DMS 273 treated with DMSO at 0.1 percent for 48 hours (cell line): ENCODE results near the gene CLCN4.

ENCODE experiments used
- DNase-seq: peaks from one replicate; lab custom pipeline; 2025; lab: John Stamatoyannopoulos, UW

Gene CLCN4

DNA sequence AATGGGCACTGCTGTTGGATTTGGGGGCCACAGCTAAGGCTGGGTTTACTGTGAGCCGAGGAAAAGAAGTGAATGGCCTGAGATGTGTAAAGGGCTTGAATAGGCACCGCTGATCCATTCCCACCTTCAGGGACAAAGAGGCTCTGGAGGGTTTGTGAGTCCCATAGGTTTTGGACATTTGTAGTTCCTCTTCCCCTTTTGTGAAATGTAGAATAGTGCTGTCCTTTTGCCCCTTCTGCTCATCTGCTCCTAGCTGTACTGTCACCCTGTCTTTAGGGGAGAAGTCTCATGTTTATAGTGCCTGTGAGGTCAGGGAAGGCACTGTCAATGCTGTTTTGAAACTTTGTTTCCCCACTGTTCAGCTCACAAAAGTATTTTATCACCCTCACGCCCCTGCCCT lies 26.4 kb upstream of the CLCN4 start:
- DNase-seq: no peak

DNA sequence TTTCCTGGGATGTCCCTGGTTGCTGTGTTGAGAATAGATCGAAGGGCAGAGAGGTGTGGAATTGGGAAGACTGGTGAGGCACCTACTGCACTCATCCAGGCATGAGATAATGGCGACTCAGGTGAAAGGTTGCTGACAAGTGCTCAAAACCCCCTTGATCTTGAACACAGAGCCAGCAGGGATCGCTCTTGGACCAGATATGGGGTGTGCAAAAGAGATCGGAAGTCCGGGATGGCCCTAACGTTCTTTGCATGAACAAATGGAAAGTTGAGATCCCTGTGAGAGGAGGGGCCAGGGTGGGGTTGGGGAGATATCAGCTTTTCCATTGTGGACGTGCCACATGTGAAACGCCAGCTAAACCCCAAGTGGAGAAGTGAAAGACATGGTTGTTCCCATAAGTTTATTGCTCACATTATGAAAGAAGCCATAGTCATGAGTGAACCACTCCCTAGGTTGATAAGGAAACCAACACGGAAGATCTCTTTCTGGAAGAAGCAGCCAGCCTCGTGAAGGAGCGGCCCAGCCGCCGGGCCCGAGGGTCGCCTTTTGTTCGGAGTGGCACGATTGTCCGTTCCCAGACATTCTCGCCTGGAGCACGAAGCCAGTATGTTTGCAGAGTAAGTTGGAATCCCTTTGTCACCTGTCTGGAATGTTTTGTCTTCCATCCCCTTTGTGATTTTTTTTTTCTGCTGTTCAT lies 22.6 kb upstream of the CLCN4 start:
- no peak for DNase-seq

DNA sequence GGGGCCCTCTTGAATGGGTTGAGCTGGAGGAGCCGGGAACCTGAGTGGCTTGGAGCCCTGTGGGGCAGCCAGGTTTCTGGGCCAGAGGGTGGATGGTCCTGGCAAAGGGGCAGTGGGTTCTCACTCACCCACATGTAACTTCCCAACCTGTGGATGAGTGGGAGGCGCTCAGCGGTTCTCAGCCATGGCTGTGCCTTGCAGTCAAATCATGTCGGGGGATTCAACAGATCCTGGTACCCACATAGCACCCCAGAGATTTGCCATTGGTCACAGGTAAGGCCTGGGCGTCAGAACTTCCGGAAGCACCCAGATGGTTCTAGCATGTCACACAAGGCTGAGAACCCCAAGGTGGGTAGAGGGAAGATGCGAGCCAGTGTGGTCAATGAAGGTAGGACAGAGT lies 21.9 kb upstream of the CLCN4 start:
- no peak for DNase-seq

DNA sequence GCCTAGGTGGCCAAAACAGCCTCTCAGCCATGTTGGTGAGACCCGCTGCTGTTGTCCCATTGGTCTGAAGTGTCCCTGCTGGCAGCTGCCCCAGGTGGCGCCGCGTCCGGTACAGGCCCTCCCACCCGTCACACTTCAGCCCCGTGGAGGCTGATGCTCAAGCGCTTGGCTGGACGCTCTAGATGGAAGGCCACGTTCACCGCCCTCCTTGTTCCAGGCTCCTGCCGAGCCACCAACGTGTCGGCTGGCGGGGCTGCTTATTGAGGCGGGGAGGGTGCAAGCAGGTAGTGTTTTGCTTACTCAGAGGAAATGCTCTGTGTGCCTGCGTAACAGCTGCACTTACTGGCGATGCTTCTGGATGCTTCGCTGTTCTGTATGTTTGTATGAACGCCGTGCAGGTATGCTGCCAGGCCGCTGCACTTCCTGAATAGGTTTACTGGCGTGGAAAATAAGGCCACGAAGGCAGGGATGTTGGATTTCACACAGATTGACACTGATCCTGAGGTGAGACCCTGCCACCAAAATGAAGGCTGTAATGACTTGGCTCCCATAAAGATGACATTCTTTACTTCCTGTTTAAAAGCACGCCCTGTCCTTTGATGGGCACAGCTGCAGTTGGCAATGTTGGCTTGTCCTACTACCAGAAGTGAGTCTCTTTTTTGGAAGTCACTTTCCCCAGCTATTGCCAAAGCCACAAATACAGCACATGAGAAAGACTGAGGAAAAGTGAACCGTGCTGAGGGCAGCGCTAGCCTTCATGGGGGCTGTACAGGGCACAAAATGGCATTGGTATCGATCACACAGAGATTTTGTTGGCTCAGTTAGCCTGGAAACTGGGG lies 21.0 kb upstream of the CLCN4 start:
- no peak for DNase-seq

DNA sequence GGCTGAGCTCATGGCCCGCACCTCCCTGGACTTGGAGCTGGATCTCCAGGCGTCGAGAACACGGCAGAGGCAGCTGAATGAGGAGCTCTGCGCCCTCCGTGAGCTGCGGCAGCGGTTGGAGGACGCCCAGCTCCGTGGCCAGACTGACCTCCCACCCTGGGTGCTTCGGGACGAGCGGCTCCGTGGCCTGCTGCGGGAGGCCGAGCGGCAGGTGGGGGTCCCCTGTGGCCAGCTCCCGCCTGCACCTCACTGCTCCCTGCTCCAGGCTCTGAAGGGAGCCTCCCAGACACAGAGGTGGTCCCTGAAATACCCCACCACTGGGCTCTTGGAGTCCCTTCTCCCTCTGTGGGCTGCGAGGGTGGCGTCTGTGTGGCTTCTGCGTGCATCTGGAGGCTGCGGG lies 18.0 kb upstream of the CLCN4 start:
- no peak for DNase-seq

DNA sequence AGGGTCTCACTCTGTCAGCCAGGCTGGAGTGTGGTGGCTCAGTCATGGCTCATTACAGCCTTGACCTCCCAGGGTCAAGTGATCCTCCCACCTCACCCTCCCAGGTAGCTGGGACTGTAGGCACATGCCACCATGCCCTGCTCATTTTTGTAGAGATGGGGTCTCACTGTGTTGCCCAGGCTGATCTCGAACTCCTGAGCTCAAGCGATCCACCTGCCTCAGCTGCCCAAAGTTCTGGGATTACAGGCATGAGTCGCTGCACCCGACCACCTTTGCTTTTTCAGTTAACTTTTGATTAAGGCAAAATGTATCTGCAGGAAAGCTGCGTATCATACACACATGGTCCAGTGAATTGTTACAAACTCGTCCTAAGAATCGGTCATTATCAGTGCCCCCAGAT lies 16.5 kb upstream of the CLCN4 start:
- no peak for DNase-seq

DNA sequence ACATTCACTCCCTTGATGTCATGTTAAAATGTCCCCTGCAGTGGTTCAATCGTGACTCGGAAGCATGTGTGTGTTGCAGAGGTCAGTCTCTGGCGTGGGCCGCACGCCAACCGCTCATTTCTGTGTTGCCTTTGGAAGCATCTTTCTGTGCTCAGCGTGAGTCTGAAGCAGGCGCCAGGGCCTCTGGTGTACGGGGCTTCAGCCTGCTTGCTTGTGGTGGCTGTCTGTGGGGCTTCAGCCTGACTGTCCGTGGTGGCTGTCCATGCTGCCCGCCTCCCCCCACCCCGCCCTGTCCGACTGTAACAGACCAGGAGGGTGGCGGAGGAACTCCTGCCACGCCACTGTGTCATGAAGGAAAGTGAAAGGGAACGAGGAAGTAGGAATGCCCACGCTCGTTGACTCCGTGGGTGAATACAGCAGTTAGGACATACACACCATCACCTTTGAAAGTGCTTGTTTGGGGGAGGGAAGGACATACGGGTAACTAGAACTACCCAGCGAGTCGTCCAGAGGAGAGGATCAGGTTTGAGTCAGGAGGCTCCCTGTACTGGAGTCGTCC lies 14.7 kb upstream of the CLCN4 start:
- no peak for DNase-seq

DNA sequence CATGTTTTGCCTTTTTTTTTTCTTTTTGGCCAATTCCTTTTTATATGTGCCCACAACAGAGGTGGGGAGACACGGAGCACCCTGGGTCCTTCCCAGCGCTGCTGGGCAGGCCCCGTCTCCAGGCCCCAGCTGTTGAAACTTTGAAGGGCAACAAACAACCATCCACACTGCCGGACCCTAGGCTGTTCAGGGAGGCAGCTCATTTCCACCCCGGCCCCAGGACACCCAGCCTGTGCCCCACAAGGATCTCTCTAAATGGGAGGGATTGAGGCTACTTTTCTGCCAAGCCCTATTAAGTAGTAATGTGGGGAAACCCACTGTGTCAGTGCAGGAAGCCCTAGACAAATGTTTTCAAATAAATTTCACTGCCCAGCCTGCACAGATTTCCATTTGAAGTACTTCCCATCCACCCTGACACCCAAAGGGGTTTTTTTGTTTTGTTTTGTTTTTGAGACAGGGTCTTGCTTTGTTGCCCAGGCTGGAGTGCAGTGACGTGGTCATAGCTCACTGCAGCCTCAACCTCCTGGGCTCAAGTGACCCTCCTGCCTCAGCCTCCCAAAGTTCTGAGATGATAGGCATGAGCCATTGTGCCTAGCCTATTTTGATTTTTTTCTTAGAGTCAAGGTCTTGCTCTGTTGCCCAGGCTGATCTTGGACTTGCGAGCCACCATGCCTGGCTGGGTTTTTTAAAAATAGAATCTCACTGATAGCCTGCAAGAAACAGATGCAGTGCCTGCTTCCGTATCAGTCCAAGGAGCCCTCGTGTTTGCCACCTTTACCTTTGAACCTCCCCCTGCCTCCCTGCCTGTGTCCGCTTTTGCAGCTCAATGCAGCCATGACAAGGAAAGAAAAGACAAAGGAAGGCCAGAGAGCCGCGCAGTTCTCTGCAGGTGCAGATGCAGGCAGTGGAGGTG lies 13.4 kb upstream of the CLCN4 start:
- DNase-seq: no peak

DNA sequence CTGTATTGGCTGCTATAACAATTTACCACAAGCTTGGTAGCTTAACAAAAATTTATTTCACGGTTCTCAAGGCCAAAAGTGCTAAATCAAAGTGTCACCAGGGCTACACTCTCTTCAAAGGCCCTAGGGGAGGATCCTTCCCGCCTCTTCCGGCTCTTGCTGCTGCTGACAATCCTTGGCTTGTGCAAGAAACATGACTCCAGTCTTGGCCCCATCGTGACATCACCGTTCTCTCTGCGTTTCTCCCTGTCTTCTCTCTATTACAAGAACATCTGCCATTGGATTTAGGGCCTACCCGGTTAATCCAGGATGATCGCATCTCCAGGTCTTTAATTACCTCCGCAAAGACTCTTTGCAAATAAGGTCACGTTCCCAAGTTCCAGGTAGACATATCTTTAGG lies 10.4 kb upstream of the CLCN4 start:
- no peak for DNase-seq

DNA sequence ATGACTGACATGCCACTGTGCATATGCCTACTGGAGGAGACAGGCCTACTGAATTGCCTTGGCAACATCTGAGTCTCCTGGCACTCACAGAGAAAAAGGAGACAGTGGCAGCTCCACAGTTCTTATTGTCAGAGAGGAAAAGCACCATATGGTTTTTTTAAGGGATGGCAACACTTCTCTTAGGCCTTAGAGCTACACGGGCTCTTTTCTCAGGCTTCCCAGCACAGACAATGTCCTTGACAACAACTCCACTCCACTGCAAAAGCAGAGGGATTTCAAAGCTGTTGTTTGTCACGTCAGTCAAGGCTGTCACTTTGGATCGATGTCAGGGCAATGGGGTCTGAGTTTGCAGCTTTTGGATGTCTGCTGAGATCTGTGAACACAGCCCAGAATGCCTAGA lies 4.7 kb upstream of the CLCN4 start:
- no peak for DNase-seq

DNA sequence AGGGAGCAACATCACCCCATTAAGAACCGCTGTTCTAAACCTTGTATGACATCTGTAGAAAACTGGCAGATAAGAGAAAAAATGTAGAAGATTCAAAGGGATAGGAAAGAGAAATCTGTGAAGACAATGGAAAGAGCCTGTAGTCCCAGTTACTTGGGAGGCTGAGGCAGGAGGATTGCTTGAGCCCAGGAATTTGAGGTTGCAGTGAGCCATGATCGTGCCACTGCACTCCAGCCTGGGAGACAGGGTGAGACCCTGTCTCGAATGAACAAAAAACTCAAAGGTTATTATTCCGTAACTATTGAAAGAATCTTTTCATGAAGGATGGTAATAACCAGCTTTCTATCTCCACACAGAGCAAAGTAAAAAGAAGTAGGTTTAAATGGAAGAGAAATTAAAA lies 1.6 kb upstream of the CLCN4 start:
- no peak for DNase-seq

DNA sequence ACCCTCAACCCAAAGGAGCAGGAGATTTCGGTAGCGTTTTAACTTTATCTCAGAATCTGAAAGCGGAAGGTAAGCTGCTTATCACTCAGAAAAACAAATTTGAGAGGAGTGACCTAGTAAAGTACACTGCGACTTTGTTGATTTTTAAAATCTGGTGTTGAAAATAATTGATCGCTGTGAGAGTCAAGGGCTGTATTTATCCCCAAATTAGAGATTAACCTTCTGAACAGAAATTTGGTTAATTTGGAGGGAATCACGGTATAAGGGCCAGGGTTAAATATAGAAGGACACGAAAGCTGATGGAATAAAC lies 212 bp downstream of the CLCN4 start:
- DNase-seq: no peak

DNA sequence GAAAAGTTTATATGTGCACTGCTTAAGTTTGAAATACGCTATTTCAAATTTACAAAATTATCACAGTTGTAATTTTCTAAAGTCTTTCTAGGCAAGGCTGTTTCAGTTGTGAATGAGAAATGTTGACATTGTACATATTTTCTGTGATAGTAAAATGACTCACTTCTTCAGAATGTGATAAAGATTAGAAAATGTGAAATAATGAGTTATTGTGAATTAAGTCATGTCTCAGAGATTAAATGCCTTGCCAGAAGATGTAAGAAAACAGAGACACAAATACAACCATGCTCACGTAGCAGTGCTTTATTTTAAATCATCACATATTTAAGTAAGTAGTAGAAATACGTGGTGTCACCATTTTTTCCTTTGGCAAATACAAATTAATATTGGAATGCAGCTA lies 768 bp downstream of the CLCN4 start:
- DNase-seq: no peak

DNA sequence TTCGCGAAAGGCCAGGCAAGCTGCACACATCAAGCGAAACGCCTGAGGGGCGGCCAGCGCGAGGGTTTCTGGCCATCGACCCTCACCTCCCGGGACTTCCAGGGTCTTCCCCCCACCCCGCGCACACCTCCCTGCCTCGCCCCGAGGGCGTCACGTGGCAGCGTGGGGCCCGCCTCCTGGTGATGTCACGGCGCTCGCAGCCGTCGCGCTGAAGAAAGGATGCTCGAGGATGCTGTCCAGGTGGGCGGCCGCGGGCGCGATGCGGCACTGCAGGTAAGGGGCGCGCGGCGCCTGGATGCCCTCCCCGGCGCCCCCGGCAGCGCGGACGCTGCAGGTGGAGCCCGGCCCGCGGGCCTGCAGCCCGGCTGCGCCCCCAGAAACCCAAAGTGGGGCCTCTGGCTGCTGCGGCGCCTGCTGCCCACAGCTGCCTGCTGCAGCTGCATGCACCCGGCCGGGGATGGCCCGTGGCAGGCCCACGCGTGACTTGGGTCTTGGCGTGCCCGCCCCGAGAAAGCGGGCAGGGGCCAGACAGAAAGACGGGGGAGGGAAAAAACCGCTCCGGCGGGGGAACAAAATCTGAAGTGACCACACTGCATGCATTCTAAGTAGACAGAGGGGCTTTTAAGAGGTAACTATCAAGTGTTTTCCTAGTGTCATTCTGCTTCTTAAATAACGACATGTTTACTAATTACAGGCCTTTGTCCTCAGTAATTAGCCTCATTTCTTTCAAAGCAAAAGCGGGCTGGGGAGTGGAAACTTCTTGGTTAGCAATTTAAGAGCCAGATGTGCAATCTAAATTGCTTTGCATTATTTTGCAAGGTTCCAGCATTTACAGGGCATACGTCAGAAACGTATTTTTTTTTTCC lies 1.7 kb downstream of the CLCN4 start:
- no peak for DNase-seq

DNA sequence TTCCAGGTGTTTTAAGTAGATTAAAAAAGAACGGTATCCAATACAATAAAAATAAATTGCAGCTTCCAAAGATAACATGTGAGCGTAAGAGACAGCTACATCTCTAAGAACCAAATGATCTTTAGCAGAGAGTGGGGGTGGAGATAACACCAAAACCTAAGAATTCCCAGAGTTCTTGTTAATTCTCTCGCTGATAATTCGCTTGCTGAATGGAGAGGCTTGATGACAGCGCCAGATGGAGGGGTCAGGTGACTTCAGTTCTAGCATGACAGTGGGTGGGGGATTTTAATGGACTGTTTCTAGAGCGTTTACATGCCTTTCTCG lies 2.3 kb downstream of the CLCN4 start:
- peak; percentile 20 for DNase-seq

DNA sequence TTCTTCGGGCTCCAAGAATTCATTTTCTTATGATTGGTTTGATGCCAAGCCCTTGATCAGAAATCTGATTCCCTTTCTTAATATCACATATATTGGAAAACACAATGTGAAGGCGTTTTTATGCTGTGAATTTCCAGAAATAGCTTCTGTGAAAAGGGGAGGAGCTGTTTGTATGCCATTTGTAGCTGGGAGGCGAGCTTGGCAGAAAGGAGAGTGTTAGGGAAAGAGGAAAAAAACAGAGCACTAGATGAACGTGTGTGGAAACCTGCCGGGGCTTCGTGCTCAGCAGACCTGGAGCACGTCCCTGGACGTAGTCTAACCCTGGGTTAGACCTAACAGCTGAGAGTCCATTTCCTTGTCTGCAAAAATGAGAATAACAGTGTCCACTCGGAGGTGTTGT lies 3.4 kb downstream of the CLCN4 start:
- no peak for DNase-seq

DNA sequence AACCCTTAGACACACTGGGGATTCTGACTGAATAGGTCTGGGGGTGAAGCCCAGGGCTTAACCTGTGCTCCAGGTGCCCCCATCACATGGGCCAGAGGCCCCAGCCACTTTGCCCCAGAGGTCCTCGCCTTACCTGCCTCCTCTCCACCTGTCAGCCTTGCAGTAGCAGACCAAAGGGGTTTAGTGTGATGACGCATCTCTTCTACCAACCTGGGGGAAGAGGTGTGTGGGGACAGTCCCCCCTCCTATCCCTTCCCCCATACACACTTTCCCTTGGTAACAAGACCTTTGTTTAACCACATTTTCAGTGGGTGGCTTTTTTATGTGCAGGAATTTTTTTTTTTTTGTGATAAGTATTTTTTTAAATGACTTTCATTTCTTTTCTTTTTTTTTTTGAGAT lies 6.3 kb downstream of the CLCN4 start:
- no peak for DNase-seq

DNA sequence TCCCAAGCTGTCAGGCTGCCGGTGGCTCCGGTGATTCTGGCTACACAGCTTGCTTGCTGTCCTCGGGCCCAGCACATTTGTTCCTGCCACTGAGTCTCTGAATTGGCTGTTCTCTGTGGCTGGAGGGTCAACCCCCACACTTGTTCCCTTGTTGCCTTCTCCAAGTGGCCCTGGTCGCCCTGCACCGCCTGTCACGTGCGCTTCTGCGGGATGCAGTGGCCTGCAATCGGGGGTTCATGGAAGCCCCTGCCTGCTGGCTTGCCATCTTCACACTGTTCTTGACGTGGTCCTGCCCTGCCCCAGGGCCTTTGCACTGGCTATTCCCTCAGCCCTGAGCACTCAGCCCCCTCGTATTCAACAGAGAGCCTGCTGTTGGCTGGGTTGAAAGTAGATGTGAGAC lies 8.1 kb downstream of the CLCN4 start:
- DNase-seq: no peak

DNA sequence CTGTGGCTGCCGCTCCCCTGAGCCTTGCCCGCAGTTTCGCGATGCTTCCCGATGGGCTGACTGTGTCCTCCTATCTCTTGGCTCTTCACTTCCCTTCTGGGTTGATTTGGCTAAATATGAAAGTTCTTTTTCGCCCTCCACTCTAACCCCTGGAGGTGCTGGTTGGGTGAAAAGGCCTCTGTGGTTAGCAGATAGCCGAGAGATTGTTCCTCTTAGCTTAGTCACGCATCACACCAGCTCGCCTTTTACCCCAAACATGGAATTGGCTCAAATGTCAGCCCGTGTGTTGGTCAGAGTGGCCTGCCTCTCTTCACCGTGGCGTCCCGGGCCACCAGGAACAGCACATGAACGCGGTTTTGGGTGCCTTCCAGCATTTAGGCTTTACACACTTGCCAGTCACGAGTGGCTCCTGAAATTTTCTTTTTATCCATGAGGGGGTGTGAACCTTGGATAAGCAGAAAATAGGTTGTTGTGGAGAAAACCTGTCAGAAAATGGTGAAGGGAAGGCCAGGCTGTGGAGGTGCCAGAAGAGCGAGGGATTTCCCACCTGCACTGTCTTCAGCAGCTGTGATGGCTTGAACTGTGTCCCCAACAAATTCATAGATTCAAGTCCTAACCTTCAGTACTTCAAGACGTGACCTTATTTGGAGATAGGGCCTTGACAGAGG lies 8.9 kb downstream of the CLCN4 start:
- no peak for DNase-seq

DNA sequence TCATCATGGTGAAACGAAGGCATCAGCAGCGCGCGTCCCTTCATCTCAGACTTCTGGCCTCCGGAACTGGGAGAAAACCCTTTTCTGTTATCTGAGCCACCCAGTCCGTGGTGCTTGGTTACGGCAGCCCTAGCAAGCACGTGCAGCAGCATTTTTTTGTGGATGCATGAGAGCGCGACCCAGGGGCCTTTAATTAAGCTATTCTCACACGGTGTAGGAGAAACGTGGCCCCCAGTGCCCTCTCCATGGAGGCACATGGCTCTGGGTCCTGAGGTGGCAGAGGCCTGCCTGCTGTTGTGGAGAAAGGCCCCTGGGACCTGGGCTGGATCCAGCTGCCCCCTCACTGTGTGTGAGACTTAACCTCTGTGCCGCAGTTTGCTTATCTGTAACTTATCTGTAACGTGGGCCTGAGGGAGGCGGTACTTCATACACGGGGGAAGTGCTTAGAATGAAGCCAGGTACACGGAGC lies 9.5 kb downstream of the CLCN4 start:
- no peak for DNase-seq

DNA sequence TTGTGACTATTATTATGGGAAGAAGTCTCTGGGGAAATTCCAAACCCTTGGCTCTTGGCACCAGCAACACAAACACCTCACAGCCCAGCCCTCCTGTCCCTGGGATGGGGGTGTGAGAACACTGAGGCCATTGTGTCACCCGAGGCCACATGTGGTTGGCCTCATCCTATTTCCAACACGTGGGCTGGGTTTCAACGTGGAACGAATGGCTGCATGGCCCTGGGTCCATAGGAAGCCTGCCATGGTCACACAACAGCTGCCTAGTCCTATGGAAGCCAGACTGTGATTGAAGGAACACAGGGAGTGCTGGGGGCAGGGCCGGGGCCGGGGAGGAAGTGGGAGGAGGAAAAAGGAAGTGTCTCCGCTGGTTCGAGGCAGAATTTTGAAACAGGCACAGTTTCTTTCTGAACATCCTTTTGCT lies 10.0 kb downstream of the CLCN4 start:
- no peak for DNase-seq
